CD4-positive, CD25-positive, alpha-beta regulatory T cell (primary cell): ENCODE data around the gene REEP1. TPM values are rescaled to one million over a fixed set of nuclear protein-coding genes. Genes with fewer than 3 reads are reported as not detected.

Experiments
- ATAC-seq, 2 donors: fragments of 150-1000 bp; cut with Tn5 transposase; one replicate each; pipeline ENCODE4 v1.10.0; 2021; ENCODE audit warnings: low read depth in 2 of 2, moderate number of reproducible peaks in 2 of 2, moderate library complexity in 1 of 2
- DNase-seq, 3 donors: peaks; one replicate each; pipeline versions ENCODE4 v3.0.0 to v3.0.0-alpha.2; 2012 to 2022; ENCODE audit warnings: mixed read lengths in 1 of 3
- H3K27ac ChIP-seq: one replicate; pipeline ENCODE4 v1.7.0; 2013; ENCODE audit warnings: mild to moderate bottlenecking, low read length; ENCODE audit not compliant: insufficient read depth, poor library complexity, severe bottlenecking
- H3K27me3 ChIP-seq: one replicate; pipeline ENCODE4 v1.7.0; 2013; ENCODE audit warnings: low read length; ENCODE audit not compliant: control insufficient read depth, insufficient read depth
- H3K36me3 ChIP-seq: one replicate; pipeline ENCODE4 v1.7.0; 2013; ENCODE audit warnings: mild to moderate bottlenecking, low read length, moderate library complexity; ENCODE audit not compliant: control insufficient read depth, insufficient read depth
- H3K4me1 ChIP-seq: 2 replicates; pipeline ENCODE4 v1.7.0; 2013; ENCODE audit warnings: mild to moderate bottlenecking, low read length; ENCODE audit not compliant: insufficient read depth, control insufficient read depth, poor library complexity, severe bottlenecking
- H3K4me3 ChIP-seq: one replicate; pipeline ENCODE4 v1.7.0; 2013; ENCODE audit warnings: low read depth, mild to moderate bottlenecking, low read length, moderate library complexity
- H3K9me3 ChIP-seq, 2 experiments: 1 replicate in 1 of 2; 2 replicates in 1 of 2; pipeline ENCODE4 v1.7.0; 2013; ENCODE audit warnings: low read length in 2 of 2, mild to moderate bottlenecking in 1 of 2, moderate library complexity in 1 of 2; ENCODE audit not compliant: control insufficient read depth in 2 of 2
- H3K27ac Mint-ChIP-seq, 3 donors: one replicate each; pipeline ENCODE4 v1.8.0; 2020 to 2022; ENCODE audit warnings: mild to moderate bottlenecking in 3 of 3, mixed read lengths in 3 of 3, moderate library complexity in 2 of 3
- H3K27me3 Mint-ChIP-seq: one replicate; pipeline ENCODE4 v1.8.0; 2022; ENCODE audit warnings: mild to moderate bottlenecking, mixed read lengths
- H3K36me3 Mint-ChIP-seq: one replicate; pipeline ENCODE4 v1.8.0; 2020; ENCODE audit warnings: mixed read lengths
- H3K4me1 Mint-ChIP-seq, 4 donors: one replicate each; pipeline ENCODE4 v1.8.0; 2020 to 2022; ENCODE audit warnings: mixed read lengths in 4 of 4, mild to moderate bottlenecking in 1 of 4
- H3K4me3 Mint-ChIP-seq, 4 donors: one replicate each; pipeline ENCODE4 v1.8.0; 2020 to 2022; ENCODE audit warnings: mild to moderate bottlenecking in 4 of 4, mixed read lengths in 4 of 4, moderate library complexity in 3 of 4
- H3K9me3 Mint-ChIP-seq, 7 donors: one replicate each; pipeline ENCODE4 v1.8.0; 2020 to 2022; ENCODE audit warnings: mixed read lengths in 7 of 7, mild to moderate bottlenecking in 3 of 7, moderate library complexity in 2 of 7
- polyA plus RNA-seq, 4 donors: library from polyadenylated mRNA; unstranded; fragments of 300-500 nt; fragmentation: Illumina TruSeq; gene quantifications; one replicate each; pipeline ENCODE4 v1.2.3, GENCODE V29; 2021
- total RNA-seq: library from RNA; stranded (reverse); gene quantifications from one replicate; pipeline ENCODE4 v1.2.3, GENCODE V29; 2022

REEP1 gene
- total and polyA plus RNA-seq, 5 donors from 2014 or later, result not detected

DNA sequence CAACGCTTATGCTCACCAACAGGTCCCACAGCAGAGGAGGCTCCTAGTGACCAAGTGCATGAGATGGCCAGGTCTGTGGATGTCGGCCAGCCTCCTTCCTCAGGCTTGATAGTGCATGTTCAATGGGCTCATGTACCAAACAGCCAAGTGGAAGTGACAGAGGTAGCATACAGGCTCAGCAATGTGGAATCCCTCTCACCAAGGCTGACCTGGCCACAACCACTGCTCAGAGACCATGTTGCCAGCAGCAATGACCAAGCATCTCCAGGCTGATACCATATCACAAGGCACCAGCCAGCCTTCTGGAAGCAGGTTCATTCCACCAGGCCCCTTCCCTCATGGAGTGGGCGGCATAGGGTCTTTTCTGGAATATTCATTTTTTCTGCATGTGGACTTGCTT, 61.5 kb downstream of the REEP1 start:
- Mint-ChIP-seq H3K9me3 (peaks cover 2 to 16% (median 9%) of the 10 kb centered on the region in 7 donors), H3K27ac (no peak overlapping the region), H3K4me1 (no peaks in the 10 kb centered on the region), H3K4me3 (no peak overlapping the region), H3K36me3 (no peaks in the 10 kb centered on the region), H3K27me3 (peaks cover 22% of the 10 kb centered on the region)
- H3K4me1 ChIP-seq, result no peaks in the 10 kb centered on the region
- H3K27me3 ChIP-seq, result peaks cover 2% of the 10 kb centered on the region
- peaks cover 7 to 10% of the 10 kb centered on the region in 2 experiments for H3K9me3 ChIP-seq
- H3K27ac ChIP-seq, result no peak overlapping the region
- no peak overlapping the region for H3K4me3 ChIP-seq
- no peaks in the 10 kb centered on the region for H3K36me3 ChIP-seq
- no peak for ATAC-seq
- DNase-seq, result no peak

DNA sequence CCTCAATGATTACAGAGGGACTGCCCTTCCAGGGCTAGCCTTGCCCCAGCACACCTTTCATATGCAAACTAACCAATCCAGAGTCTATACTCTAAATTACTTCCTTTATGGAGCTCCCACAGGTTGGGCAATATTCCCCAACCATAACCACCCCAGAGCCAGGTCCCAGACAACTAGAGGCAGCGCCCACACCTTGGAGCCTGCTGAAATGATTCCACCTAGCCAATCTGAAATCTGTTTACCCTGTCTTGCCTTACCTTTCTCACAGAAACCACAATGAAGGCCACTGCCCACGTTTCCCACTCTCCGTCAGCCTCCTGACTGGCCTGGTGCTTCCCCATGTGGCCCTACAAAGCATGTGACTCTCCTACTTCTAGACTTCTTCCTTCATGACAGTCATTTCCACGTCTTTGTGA, 62.0 kb downstream of the REEP1 start:
- H3K9me3 Mint-ChIP-seq, result peaks cover 3 to 18% (median 9%) of the 10 kb centered on the region in 7 donors

DNA sequence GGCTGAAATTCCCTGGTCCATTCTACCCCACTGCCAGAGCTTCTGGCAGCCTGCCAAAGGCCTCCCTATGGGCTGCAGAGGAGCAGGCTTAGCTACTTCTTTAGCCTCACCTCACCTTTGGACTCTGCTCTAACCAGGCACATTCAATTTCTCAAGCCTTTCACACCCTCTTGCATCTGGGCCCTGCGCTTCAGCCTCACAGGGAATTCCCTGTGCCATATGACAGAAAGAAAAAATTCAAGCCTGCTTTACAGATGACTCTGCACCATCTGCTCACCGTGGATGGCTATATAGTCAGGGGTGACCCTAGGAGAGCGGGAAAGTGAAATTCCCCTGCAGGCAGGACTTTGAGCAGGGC, 62.5 kb downstream of the REEP1 start:
- H3K27ac Mint-ChIP-seq, result no peak overlapping the region
- H3K36me3 Mint-ChIP-seq, result no peaks in the 10 kb centered on the region
- peaks cover 3 to 20% (median 9%) of the 10 kb centered on the region in 7 donors for H3K9me3 Mint-ChIP-seq
- Histone ChIP-seq H3K27ac (no peak overlapping the region), H3K27me3 (peaks cover 2% of the 10 kb centered on the region), H3K9me3 (peaks cover 13 to 17% of the 10 kb centered on the region in 2 experiments), H3K4me1 (no peaks in the 10 kb centered on the region), H3K36me3 (no peaks in the 10 kb centered on the region), H3K4me3 (no peak overlapping the region)
- no peak for ATAC-seq
- H3K27me3 Mint-ChIP-seq, result peaks cover 20% of the 10 kb centered on the region
- no peaks in the 10 kb centered on the region for H3K4me1 Mint-ChIP-seq
- no peak for DNase-seq
- no peak overlapping the region for H3K4me3 Mint-ChIP-seq

More for the DNA sequence above, 62.0 kb downstream of the REEP1 start:
- Mint-ChIP-seq H3K4me3 (no peak overlapping the region), H3K27ac (no peak overlapping the region), H3K36me3 (no peaks in the 10 kb centered on the region), H3K4me1 (no peaks in the 10 kb centered on the region), H3K27me3 (peaks cover 22% of the 10 kb centered on the region)
- no peak overlapping the region for H3K4me3 ChIP-seq
- H3K36me3 ChIP-seq, result no peaks in the 10 kb centered on the region
- H3K4me1 ChIP-seq, result no peaks in the 10 kb centered on the region
- H3K27ac ChIP-seq, result no peak overlapping the region
- ATAC-seq (no peak), DNase-seq (no peak)
- H3K9me3 ChIP-seq, result peaks cover 13 to 16% of the 10 kb centered on the region in 2 experiments
- H3K27me3 ChIP-seq, result peaks cover 2% of the 10 kb centered on the region

DNA sequence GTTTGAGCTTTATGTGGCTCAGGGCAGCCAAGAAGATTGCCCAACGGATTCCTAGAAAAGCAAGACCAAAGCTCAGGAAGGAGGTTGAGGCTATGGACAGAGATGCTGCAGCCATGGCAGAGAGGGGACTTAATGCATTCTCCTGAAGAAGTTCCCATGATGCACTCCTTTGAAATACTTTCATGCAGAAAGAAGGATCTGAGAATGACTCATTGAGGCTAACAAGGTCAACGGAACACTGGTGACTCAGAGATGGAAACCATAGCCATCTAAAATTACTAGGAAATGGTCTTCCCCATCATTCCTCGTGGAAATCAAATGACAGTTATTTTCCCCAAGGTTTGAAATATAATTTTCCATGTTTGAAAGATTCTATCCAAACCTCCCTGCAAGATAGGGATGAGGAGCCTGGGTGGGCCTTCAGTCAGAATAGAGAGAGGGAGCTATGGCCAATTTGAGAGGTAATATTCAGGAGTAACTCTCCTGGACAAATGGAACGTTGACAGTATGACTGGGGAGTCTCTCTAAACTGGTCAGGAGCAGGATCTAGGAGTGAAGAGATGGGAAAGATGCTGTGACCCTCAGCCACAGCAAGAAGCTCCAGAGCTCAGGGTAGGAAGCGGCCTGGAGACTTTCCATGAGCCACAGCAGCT, 63.0 kb downstream of the REEP1 start:
- Histone ChIP-seq H3K36me3 (no peaks in the 10 kb centered on the region), H3K27ac (no peak overlapping the region), H3K9me3 (peaks cover 14 to 17% of the 10 kb centered on the region in 2 experiments), H3K27me3 (peaks cover 2% of the 10 kb centered on the region), H3K4me1 (no peaks in the 10 kb centered on the region), H3K4me3 (no peak overlapping the region)
- peaks cover 17% of the 10 kb centered on the region for H3K27me3 Mint-ChIP-seq
- no peak overlapping the region for H3K4me3 Mint-ChIP-seq
- H3K36me3 Mint-ChIP-seq, result no peaks in the 10 kb centered on the region
- peak in 1 of 3 donors; percentile 6 for DNase-seq
- peaks cover 3 to 22% (median 9%) of the 10 kb centered on the region in 7 donors for H3K9me3 Mint-ChIP-seq
- ATAC-seq, result no peak
- H3K27ac Mint-ChIP-seq, result no peak overlapping the region
- H3K4me1 Mint-ChIP-seq, result no peaks in the 10 kb centered on the region

DNA sequence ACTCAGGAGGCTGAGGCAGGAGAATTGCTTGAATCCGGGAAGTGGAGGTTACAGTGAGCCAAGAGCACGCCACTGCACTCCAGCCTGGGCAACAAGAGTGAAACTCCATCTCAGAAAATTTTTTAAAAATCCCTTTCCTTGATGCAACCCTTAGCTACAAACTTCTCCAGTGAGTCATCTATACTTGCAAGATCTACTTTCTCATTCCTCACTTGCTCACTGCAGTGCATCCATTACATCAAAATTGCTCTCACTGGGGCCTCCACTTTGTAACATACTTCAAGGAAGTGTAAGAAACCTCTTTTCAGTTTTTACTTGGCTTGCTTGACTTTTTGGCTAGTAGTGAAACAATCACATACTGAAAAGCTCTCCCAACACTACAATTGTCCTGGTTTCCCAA, 65.3 kb downstream of the REEP1 start:
- peaks cover 20% of the 10 kb centered on the region for H3K27me3 Mint-ChIP-seq
- no peak overlapping the region for H3K4me3 Mint-ChIP-seq
- ATAC-seq (no peak), DNase-seq (no peak)
- H3K4me3 ChIP-seq, result no peak overlapping the region
- H3K9me3 ChIP-seq, result peaks cover 17 to 21% of the 10 kb centered on the region in 2 experiments
- peak overlapping the region in 1 of 3 donors; percentile 24 for H3K27ac Mint-ChIP-seq
- H3K27ac ChIP-seq, result no peak overlapping the region
- no peaks in the 10 kb centered on the region for H3K36me3 ChIP-seq
- H3K27me3 ChIP-seq, result peaks cover 7% of the 10 kb centered on the region
- H3K4me1 Mint-ChIP-seq, result no peaks in the 10 kb centered on the region
- H3K9me3 Mint-ChIP-seq, result peaks cover 8 to 29% (median 9%) of the 10 kb centered on the region in 7 donors
- no peaks in the 10 kb centered on the region for H3K36me3 Mint-ChIP-seq
- H3K4me1 ChIP-seq, result no peaks in the 10 kb centered on the region

DNA sequence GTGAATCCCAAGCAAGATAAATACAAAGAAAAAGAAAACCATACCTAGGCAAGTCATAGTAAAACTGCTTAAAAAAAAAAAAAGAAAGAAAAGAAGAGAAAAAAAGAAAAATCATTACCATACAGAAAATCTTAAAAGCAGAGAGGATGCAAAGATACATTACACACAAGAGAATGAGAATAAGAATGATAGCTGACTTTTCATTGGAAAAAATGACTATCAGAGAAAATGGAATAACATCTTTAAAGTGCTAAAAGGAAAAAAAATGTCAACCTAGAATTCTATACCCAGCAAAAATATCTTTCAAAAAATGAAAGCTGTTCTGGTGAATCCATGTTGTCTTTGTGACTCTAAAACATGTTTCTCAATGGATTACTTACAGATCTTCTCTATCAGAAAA, 66.2 kb downstream of the REEP1 start:
- ATAC-seq, result no peak
- Mint-ChIP-seq H3K4me3 (no peak overlapping the region), H3K4me1 (no peaks in the 10 kb centered on the region), H3K9me3 (peaks cover 7 to 29% (median 9%) of the 10 kb centered on the region in 7 donors), H3K27me3 (peaks cover 19% of the 10 kb centered on the region), H3K27ac (no peak overlapping the region), H3K36me3 (no peaks in the 10 kb centered on the region)
- Histone ChIP-seq H3K27me3 (peaks cover 7% of the 10 kb centered on the region), H3K4me3 (no peak overlapping the region), H3K9me3 (peaks cover 17 to 21% of the 10 kb centered on the region in 2 experiments), H3K4me1 (no peaks in the 10 kb centered on the region), H3K36me3 (no peaks in the 10 kb centered on the region), H3K27ac (no peak overlapping the region)
- no peak for DNase-seq

DNA sequence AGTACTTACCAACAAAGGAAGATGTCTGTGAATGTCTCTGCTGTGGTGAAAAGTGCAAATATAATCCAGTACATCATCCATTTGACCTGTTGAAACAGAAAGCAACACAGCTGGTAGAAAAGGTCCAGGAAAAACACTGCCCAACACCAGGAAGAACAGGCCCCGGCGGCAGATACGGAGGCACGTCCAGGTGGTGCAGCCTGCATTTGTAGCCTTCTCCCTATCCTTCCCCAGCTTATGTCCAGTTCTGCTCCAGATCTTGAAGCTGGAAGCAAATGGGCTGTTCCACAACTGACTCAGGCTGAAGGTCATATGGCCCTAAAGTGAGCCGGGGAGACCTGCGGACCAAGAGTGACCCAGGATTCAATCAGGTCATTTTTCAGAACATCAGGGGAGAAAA, 73.5 kb downstream of the REEP1 start:
- H3K4me1 Mint-ChIP-seq, result no peaks in the 10 kb centered on the region

DNA sequence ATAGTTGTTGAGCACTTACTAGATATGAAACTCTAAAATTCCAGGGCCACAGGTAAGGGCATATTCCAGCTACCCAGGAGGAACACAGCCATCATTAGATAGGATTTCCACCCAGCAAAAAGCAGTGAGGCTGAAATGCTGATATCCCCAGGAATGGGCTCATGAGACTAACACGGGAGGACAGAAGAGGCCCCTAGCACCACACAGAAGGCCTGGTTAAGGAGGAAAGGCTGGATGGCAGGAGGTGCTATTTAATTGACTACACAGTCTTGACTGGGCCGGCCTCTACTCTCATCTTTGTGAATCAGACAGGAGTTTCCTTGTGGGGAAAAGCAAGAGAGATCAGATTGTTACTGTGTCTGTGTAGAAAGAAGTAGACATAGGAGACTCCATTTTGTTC, 76.4 kb downstream of the REEP1 start:
- Mint-ChIP-seq H3K36me3 (no peaks in the 10 kb centered on the region), H3K4me3 (no peak overlapping the region), H3K4me1 (no peaks in the 10 kb centered on the region), H3K27ac (peak overlapping the region in 1 of 3 donors; percentile 13), H3K9me3 (peaks cover 0 to 5% (median 0%) of the 10 kb centered on the region in 7 donors), H3K27me3 (peaks cover 18% of the 10 kb centered on the region)
- Histone ChIP-seq H3K4me3 (no peak overlapping the region), H3K27me3 (peaks cover 4% of the 10 kb centered on the region), H3K27ac (no peak overlapping the region), H3K4me1 (no peaks in the 10 kb centered on the region), H3K36me3 (no peaks in the 10 kb centered on the region), H3K9me3 (no peaks in the 10 kb centered on the region)
- DNase-seq (no peak), ATAC-seq (no peak)

More for the DNA sequence above, 73.5 kb downstream of the REEP1 start:
- H3K27ac ChIP-seq, result no peak overlapping the region
- no peaks in the 10 kb centered on the region for H3K36me3 ChIP-seq
- H3K9me3 ChIP-seq, result peaks cover 0 to 2% of the 10 kb centered on the region in 2 experiments
- H3K4me3 ChIP-seq, result no peak overlapping the region
- no peak for ATAC-seq
- H3K27me3 ChIP-seq, result peaks cover 10% of the 10 kb centered on the region
- H3K27me3 Mint-ChIP-seq, result peaks cover 28% of the 10 kb centered on the region
- no peak overlapping the region for H3K27ac Mint-ChIP-seq
- H3K4me1 ChIP-seq, result no peaks in the 10 kb centered on the region
- DNase-seq, result no peak
- H3K9me3 Mint-ChIP-seq, result peaks cover 0 to 7% (median 3%) of the 10 kb centered on the region in 7 donors
- no peak overlapping the region for H3K4me3 Mint-ChIP-seq
- H3K36me3 Mint-ChIP-seq, result no peaks in the 10 kb centered on the region
